RWPE2 (cell line): ENCODE results near the gene ZDHHC3.

ENCODE experiments used
- ATAC-seq: fragments of 200-7000 bp; cut with Tn5 transposase; 3 replicates; pipeline ENCODE4 v1.9.1; 2021; ENCODE audit warnings: low read depth
- DNase-seq: peaks from one replicate; pipeline ENCODE4 v3.0.0-alpha.2; 2020; ENCODE audit warnings: low spot score
- H3K27ac ChIP-seq: fragments of 450-650 bp; 2 replicates; pipeline ENCODE4 v1.5.1; 2017; ENCODE audit warnings: mild to moderate bottlenecking; ENCODE audit not compliant: poor library complexity, severe bottlenecking
- H3K27me3 ChIP-seq: fragments of 250-450 bp; sonication (Bioruptor Pico); 2 replicates; pipeline ENCODE4 v1.5.1; 2021; ENCODE audit warnings: mild to moderate bottlenecking, moderate library complexity; ENCODE audit not compliant: insufficient read depth, poor library complexity, severe bottlenecking
- H3K36me3 ChIP-seq: fragments of 250-450 bp; sonication (Bioruptor Pico); 2 replicates; pipeline ENCODE4 v1.5.1; 2020; ENCODE audit warnings: low read depth, mild to moderate bottlenecking, moderate library complexity
- H3K4me1 ChIP-seq: fragments of 250-450 bp; sonication (Bioruptor Pico); 2 replicates; pipeline ENCODE4 v1.5.1; 2021; ENCODE audit warnings: mild to moderate bottlenecking, moderate library complexity; ENCODE audit not compliant: insufficient read depth, poor library complexity, severe bottlenecking
- H3K4me3 ChIP-seq: fragments of 250-450 bp; sonication (Bioruptor Pico); 2 replicates; pipeline ENCODE4 v1.5.1; 2021; ENCODE audit warnings: mild to moderate bottlenecking, moderate library complexity; ENCODE audit not compliant: severe bottlenecking
- H3K9me3 ChIP-seq: fragments of 250-450 bp; sonication (Bioruptor Pico); 2 replicates; pipeline ENCODE4 v1.5.1; 2021; ENCODE audit warnings: mild to moderate bottlenecking, moderate library complexity; ENCODE audit not compliant: severe bottlenecking
- TF ChIP-seq, protein P1 (sequence below): fragments of 450-650 bp; IDR thresholded peaks from one replicate; pipeline ENCODE4 v1.5.1; 2017; ENCODE audit warnings: mild to moderate bottlenecking, moderate library complexity; ENCODE audit not compliant: poor library complexity, severe bottlenecking

ZDHHC3 gene

DNA sequence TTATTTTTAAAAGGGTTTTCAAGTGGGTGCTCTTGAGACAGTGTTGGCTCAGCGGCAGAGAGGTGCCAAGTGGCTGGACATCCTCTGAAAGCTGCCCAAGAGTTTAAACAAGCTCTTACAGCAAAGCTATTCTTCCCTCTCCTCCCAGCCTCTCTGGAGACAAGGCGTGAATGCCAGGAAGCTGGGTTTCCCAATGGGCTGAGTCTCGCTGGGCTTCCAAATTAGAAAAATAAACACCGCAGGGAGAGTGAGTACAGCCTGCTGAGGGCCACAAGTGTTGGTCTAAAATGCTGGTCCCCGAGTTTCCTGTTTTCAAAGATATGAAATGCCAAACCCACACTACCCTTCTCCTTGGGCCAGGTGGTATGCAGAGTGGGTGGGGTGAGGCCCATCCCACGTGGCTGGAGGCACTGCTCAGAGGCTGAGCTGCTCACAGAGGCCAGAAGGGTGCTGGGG, 36.4 kb downstream of the ZDHHC3 start:
- ATAC-seq (no peak), DNase-seq (no peak)
- Histone ChIP-seq H3K9me3 (no peaks in the 10 kb centered on the region), H3K27ac (no peak overlapping the region), H3K4me1 (peaks cover 4% of the 10 kb centered on the region), H3K4me3 (no peak overlapping the region), H3K36me3 (peaks cover 82% of the 10 kb centered on the region), H3K27me3 (no peaks in the 10 kb centered on the region)
- TF ChIP-seq, protein P1, sequence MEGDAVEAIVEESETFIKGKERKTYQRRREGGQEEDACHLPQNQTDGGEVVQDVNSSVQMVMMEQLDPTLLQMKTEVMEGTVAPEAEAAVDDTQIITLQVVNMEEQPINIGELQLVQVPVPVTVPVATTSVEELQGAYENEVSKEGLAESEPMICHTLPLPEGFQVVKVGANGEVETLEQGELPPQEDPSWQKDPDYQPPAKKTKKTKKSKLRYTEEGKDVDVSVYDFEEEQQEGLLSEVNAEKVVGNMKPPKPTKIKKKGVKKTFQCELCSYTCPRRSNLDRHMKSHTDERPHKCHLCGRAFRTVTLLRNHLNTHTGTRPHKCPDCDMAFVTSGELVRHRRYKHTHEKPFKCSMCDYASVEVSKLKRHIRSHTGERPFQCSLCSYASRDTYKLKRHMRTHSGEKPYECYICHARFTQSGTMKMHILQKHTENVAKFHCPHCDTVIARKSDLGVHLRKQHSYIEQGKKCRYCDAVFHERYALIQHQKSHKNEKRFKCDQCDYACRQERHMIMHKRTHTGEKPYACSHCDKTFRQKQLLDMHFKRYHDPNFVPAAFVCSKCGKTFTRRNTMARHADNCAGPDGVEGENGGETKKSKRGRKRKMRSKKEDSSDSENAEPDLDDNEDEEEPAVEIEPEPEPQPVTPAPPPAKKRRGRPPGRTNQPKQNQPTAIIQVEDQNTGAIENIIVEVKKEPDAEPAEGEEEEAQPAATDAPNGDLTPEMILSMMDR = no peak

DNA sequence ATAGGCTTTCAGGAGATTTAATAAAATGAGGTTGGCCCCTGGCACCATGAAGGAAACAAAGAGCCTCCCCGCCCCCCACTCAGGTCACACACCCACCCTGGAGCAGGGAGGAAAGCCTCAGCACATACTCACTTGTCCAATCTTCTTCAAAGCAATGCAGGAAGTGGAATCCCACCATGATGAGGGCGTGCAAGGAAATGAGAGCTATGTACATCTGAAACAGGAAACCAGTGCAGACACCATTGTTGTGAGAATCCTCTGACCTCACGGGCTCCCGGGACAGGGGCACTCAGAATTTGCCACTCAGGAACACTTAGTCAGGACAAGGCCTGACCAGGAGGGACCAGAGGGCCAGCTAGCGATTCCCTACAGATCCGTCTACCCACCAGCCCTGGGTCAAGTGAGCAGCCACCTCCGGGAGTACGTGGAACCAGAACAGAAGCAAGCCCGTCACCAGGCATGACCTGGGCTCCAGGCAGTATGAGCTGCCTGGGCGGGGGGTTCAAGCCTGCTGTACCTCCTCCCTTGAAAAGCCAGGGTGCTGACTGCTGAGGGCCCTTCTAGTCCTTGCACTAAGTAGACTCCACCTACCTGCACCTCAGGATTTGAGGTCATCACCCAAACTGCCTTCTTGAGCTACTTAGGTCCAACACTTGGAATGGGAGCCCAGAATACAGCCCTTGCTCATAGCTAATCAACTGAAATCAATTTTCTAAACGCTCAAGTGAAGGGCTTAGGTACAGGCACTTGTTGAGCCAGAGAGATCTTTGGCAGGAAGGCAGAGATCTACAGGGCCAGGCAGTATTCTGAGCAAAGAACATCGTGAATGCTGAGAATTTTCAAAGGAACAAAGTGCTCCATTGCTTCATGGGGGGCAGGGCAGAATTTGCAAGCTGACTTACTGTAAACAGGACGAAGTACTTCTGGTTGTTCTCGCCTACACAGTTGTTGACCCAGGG, 42.7 kb downstream of the ZDHHC3 start:
- TF ChIP-seq, protein P1 = no peak
- H3K9me3 ChIP-seq = no peaks in the 10 kb centered on the region
- DNase-seq (no peak), ATAC-seq (no peak)
- H3K36me3 ChIP-seq = peaks cover 77% of the 10 kb centered on the region
- H3K27me3 ChIP-seq = no peaks in the 10 kb centered on the region
- no peaks in the 10 kb centered on the region for H3K4me1 ChIP-seq
- no peak overlapping the region for H3K27ac ChIP-seq
- no peak overlapping the region for H3K4me3 ChIP-seq

DNA sequence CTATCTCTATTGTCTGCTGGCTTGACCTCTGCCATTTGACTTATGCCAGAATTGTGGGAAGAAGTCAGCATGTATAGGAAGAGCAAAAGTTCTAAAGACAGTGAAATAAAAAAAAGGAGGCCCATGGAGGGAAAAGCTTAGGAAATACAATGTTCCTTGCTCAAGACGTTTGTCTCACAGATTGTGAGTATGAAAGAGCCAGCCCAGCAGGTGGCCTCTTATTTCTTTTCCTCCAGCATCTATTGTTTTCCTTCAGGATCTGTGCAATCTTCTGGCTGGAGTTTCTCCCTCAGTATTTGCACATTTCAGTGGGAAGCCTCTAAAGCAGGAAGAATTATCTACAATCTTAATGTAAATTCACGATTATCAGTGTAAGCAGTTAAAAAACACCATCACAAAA, 43.7 kb downstream of the ZDHHC3 start:
- TF ChIP-seq, protein P1 = no peak
- ATAC-seq (no peak), DNase-seq (no peak)
- Histone ChIP-seq H3K9me3 (no peaks in the 10 kb centered on the region), H3K27ac (no peak overlapping the region), H3K4me3 (no peak overlapping the region), H3K36me3 (peaks cover 77% of the 10 kb centered on the region), H3K4me1 (no peaks in the 10 kb centered on the region), H3K27me3 (no peaks in the 10 kb centered on the region)

DNA sequence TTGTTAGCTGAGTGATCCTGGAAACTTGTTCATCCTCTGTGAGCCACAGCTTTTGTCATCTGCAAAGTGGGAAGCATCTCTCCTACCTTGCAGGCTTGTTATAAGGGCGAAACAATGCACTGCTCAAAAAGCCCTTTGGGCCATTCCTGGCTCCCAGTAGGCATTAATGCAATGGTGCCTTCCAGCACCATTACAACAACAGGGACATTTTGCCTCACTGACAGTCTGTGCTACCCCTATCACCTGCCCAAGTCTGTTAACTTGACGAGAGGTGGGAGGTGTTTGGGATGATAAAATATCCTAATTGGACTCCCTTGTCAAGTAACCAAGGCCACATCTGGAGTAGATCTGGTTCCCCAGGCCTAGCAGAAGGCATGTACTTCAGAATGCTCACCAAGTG, 44.2 kb downstream of the ZDHHC3 start:
- H3K27me3 ChIP-seq = no peaks in the 10 kb centered on the region
- no peak for ATAC-seq
- TF ChIP-seq, protein P1 = no peak

DNA sequence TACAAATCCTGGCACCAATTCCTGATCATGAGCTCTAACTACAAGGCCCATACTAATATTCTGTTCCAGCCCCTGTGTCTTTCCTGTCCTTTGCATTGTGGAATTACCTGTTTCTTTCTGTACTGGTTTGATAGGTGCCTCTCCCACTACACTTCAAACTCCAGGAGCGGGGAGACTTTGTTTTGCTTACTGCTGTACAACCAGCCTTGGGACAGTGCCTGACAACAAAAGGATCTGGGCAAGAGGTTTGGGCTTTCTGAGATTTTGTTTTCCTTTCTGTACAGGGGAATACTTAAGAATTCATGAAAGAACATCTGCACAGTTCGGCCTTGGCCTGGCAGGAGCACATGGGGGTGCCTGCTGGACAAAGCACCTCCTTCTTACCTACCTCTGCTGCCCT, 45.1 kb downstream of the ZDHHC3 start:
- DNase-seq (no peak), ATAC-seq (no peak)
- no peaks in the 10 kb centered on the region for H3K9me3 ChIP-seq
- TF ChIP-seq, protein P1 = no peak
- no peak overlapping the region for H3K27ac ChIP-seq
- H3K4me1 ChIP-seq = no peaks in the 10 kb centered on the region
- peaks cover 78% of the 10 kb centered on the region for H3K36me3 ChIP-seq
- no peak overlapping the region for H3K4me3 ChIP-seq
- no peaks in the 10 kb centered on the region for H3K27me3 ChIP-seq

More for the DNA sequence above, 44.2 kb downstream of the ZDHHC3 start:
- H3K9me3 ChIP-seq = no peaks in the 10 kb centered on the region
- no peaks in the 10 kb centered on the region for H3K4me1 ChIP-seq
- DNase-seq = no peak
- H3K4me3 ChIP-seq = no peak overlapping the region
- peaks cover 80% of the 10 kb centered on the region for H3K36me3 ChIP-seq
- no peak overlapping the region for H3K27ac ChIP-seq
